SU-DHL-6 (cell line): ENCODE results near the gene LRP1B.

Experiments
- H2AFZ ChIP-seq: fragments of 200-600 bp; sonication (generic); 2 replicates; pipeline ENCODE4 v1.6.1; 2014; ENCODE audit warnings: low read depth, mild to moderate bottlenecking, moderate library complexity, mixed read lengths, antibody characterized with exemption, low read length; ENCODE audit not compliant: severe bottlenecking
- H3F3A ChIP-seq: fragments of 200-600 bp; shearing (Covaris generic); 2 replicates; pipeline ENCODE4 v1.6.0; 2016; ENCODE audit warnings: antibody characterized with exemption, mild to moderate bottlenecking; ENCODE audit not compliant: insufficient read depth
- H3K27ac ChIP-seq: fragments of 200-600 bp; sonication (generic); 2 replicates; pipeline ENCODE4 v1.5.1; 2016; ENCODE audit warnings: low read depth, mild to moderate bottlenecking, low read length, moderate library complexity, mixed read lengths
- H3K27me3 ChIP-seq: fragments of 200-600 bp; sonication (generic), shearing (Covaris generic); 2 replicates; pipeline ENCODE4 v1.6.0; 2014; ENCODE audit warnings: mild to moderate bottlenecking, low read length
- H3K36me3 ChIP-seq: fragments of 200-600 bp; sonication (generic); 2 replicates; pipeline ENCODE4 v1.6.1; 2014; ENCODE audit warnings: mild to moderate bottlenecking, low read length, mixed read lengths
- H3K4me2 ChIP-seq: fragments of 300-600, 200-600 bp; shearing (Covaris generic), sonication (generic); 2 replicates; pipeline ENCODE4 v1.6.0; 2014; ENCODE audit warnings: low read length, low read depth, mild to moderate bottlenecking; ENCODE audit not compliant: poor library complexity, severe bottlenecking
- H3K4me3 ChIP-seq: fragments of 200-600 bp; sonication (generic); 2 replicates; pipeline ENCODE4 v1.5.1; 2014; ENCODE audit warnings: antibody characterized with exemption, low read length, mild to moderate bottlenecking, mixed read lengths; ENCODE audit not compliant: insufficient read depth, poor library complexity, severe bottlenecking
- H3K79me2 ChIP-seq: fragments of 200-600 bp; sonication (generic); 2 replicates; pipeline ENCODE4 v1.6.1; 2014; ENCODE audit warnings: mild to moderate bottlenecking, low read length, moderate library complexity; ENCODE audit not compliant: insufficient read depth
- H3K9ac ChIP-seq: fragments of 200-600 bp; sonication (generic); 2 replicates; pipeline ENCODE4 v1.7.0; 2014; ENCODE audit warnings: mild to moderate bottlenecking, low read length
- H3K9me2 ChIP-seq: fragments of 200-600 bp; sonication (generic); replicated peaks from 2 replicates; pipeline ENCODE4 v1.6.1; 2014; ENCODE audit warnings: low read length; ENCODE audit not compliant: insufficient read depth
- H3K9me3 ChIP-seq: fragments of 200-600 bp; sonication (generic); 2 replicates; pipeline ENCODE4 v1.6.1; 2014; ENCODE audit warnings: low read length, mixed read lengths; ENCODE audit not compliant: insufficient read depth
- H4K20me1 ChIP-seq: fragments of 200-600 bp; sonication (generic); 2 replicates; pipeline ENCODE4 v1.6.1; 2014; ENCODE audit warnings: low read depth, mild to moderate bottlenecking, antibody characterized with exemption, low read length, moderate library complexity, mixed read lengths
- CTCF ChIP-seq: fragments of 200-600 bp; sonication (generic); IDR thresholded peaks from one replicate; pipeline ENCODE4 v1.5.1; 2017; ENCODE audit warnings: antibody characterized with exemption, mild to moderate bottlenecking, low read length, moderate library complexity; ENCODE audit not compliant: insufficient read depth, poor library complexity, severe bottlenecking
- EZH2phosphoT487 ChIP-seq: fragments of 200-600 bp; sonication (generic), shearing (Covaris generic); conservative IDR thresholded peaks from 2 replicates; pipeline ENCODE4 v1.6.1; 2018; ENCODE audit warnings: mild to moderate bottlenecking, antibody characterized with exemption, low read length, moderate library complexity, mixed read lengths

Gene LRP1B

GRCh38 chr2:141133883-141134282, 996.9 kb downstream of the LRP1B start:
- Histone ChIP-seq H3K4me2 (no peak overlapping the region), H4K20me1 (no peaks in the 10 kb centered on the region), H3F3A (no peaks in the 10 kb centered on the region), H3K9ac (no peak overlapping the region), H3K79me2 (no peaks in the 10 kb centered on the region), H2AFZ (no peak overlapping the region), H3K9me3 (no peaks in the 10 kb centered on the region), H3K4me3 (no peak overlapping the region), H3K36me3 (no peaks in the 10 kb centered on the region), H3K27ac (no peak overlapping the region), H3K27me3 (no peaks in the 10 kb centered on the region), H3K9me2 (no peaks in the 10 kb centered on the region)
- TF ChIP-seq EZH2phosphoT487, result no peak
- no peak for TF ChIP-seq CTCF

- no peaks in the 10 kb centered on the region for H3K36me3 ChIP-seq
- no peak overlapping the region for H3K4me3 ChIP-seq
- H3F3A ChIP-seq, result no peaks in the 10 kb centered on the region
- no peaks in the 10 kb centered on the region for H3K9me2 ChIP-seq
- H4K20me1 ChIP-seq, result no peaks in the 10 kb centered on the region
- H3K27ac ChIP-seq, result no peak overlapping the region
- H3K9ac ChIP-seq, result no peak overlapping the region
- no peak overlapping the region for H3K4me2 ChIP-seq
- H3K9me3 ChIP-seq, result no peaks in the 10 kb centered on the region
- H3K27me3 ChIP-seq, result no peaks in the 10 kb centered on the region
- TF ChIP-seq EZH2phosphoT487, result no peak
- no peak for TF ChIP-seq CTCF
- no peak overlapping the region for H2AFZ ChIP-seq
- H3K79me2 ChIP-seq, result no peaks in the 10 kb centered on the region
These were observed 1005.4 kb downstream of the LRP1B start for GRCh38 chr2:141125432-141125831.

DNA sequence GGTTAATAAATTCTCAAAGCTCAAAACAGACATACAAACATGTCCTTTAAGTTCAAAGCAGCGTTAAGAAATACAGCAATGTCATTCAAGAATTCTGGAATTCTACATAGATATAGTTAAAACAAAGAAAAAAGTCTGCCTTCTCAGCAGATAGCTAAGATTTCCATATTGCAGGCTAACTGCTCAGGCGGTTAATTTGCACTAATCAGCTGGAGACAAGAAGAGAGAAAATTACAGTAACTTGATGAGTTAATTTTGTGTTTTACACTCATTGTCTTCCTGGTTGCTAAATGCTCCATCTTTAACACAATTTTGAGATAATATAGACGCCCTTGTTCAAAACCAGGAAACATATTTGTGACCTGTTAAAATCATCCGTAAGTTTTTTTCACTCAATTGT, 1012.0 kb downstream of the LRP1B start:
- Histone ChIP-seq H3K9ac (no peak overlapping the region), H3K79me2 (no peaks in the 10 kb centered on the region), H2AFZ (no peak overlapping the region), H3K4me2 (no peak overlapping the region), H3K27me3 (no peaks in the 10 kb centered on the region), H3K4me3 (no peak overlapping the region), H3F3A (no peaks in the 10 kb centered on the region), H3K9me2 (no peaks in the 10 kb centered on the region), H3K27ac (no peak overlapping the region), H3K36me3 (no peaks in the 10 kb centered on the region), H4K20me1 (no peaks in the 10 kb centered on the region), H3K9me3 (no peaks in the 10 kb centered on the region)
- TF ChIP-seq EZH2phosphoT487 (no peak), CTCF (no peak)
